Prostate gland (tissue), 2 donors: ENCODE measurements around the gene SPG11. TPM values are rescaled to one million over a fixed set of nuclear protein-coding genes. Genes with fewer than 3 reads are reported as not detected.

ENCODE experiments used
- DNase-seq: peaks from one replicate; pipeline ENCODE4 v3.0.0-alpha.2; 2019; ENCODE audit warnings: low spot score
- H3K27ac ChIP-seq, 2 donors: fragments of 200-600 bp; sonication (generic); 2 replicates each; pipeline ENCODE4 v1.5.1; 2017 to 2019
- H3K27me3 ChIP-seq: fragments of 200-600 bp; sonication (generic); replicated peaks from 2 replicates; pipeline ENCODE4 v1.5.1; 2019; ENCODE audit not compliant: insufficient read depth
- H3K36me3 ChIP-seq, 2 donors: fragments of 200-600 bp; sonication (generic); 1 replicate in 1 of 2; 2 replicates in 1 of 2; pipeline versions ENCODE4 v1.5.1 to v1.8.1; 2017 to 2019
- H3K4me1 ChIP-seq: fragments of 200-600 bp; sonication (generic); replicated peaks from 2 replicates; pipeline ENCODE4 v1.5.1; 2019
- H3K4me3 ChIP-seq, 2 donors: fragments of 200-600 bp; sonication (generic); 2 replicates each; pipeline ENCODE4 v1.5.1; 2017 to 2019
- H3K9me3 ChIP-seq: fragments of 200-600 bp; sonication (generic); 2 replicates; pipeline ENCODE4 v1.5.1; 2017
- POLR2A ChIP-seq: fragments of 450-650 bp; IDR thresholded peaks from one replicate; pipeline ENCODE4 v1.6.1; 2016; ENCODE audit warnings: antibody characterized with exemption, mild to moderate bottlenecking
- POLR2AphosphoS5 ChIP-seq: sonication (generic); formaldehyde crosslinking; IDR thresholded peaks from one replicate; pipeline ENCODE4 v1.6.1; 2017; ENCODE audit warnings: antibody characterized with exemption
- WGBS: methylation state at CpG from one replicate; pipeline ENCODE4 v1.1.5; 2018; 5-methylcytosine and 5-hydroxymethylcytosine counted together
- intact Hi-C: fragments of 100-400 bp; cut with DNase I; formaldehyde crosslinking; loops from one replicate; pipeline ENCODE4 v1.14.2; 2022
- total RNA-seq, 2 donors: library from RNA; depleted of rRNA; stranded (reverse); fragments of >200 nt; gene quantifications; one replicate each; pipeline ENCODE4 v1.1.0, GENCODE V29; 2016
- TF ChIP-seq, protein P1 (sequence below), 4 experiments: fragments of 200-600 bp in 2 of 4; fragments of 450-650 bp in 2 of 4; sonication (generic) in 2 of 4; IDR thresholded peaks; 1 replicate in 3 of 4; 2 replicates in 1 of 4; pipeline ENCODE4 v1.5.1; 2016 to 2019; ENCODE audit warnings: antibody characterized with exemption in 4 of 4, mild to moderate bottlenecking in 2 of 4, moderate library complexity in 2 of 4

The SPG11 gene
- total RNA-seq, 2 donors from 2014 or later: 86.2 to 93.7 TPM

DNA sequence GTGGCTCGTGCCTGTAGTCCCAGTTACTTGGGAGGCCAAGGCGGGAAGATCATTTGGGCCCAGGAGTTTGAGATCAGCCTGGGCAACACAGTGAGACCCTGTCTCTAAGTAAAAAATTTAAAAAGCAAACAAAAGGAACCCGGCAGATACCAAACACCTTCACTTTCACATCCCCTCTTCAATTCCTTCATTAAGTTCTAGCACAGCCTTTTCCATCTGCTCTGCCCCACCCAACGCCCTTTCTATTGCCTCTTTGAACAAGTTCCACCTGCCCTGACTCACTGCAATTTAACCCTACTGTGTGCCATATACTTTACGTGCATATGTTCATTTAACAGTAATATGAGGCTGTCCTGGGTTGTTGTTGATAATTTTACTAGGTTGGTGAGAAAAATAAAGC, 12.4 kb upstream of the SPG11 start:
- no peaks in the 10 kb centered on the region for H3K27me3 ChIP-seq
- no peaks in the 10 kb centered on the region for H3K9me3 ChIP-seq
- no peak for DNase-seq
- 89% methylated on average over 5 of the region's 5 CpGs for WGBS
- H3K36me3 ChIP-seq: no peaks in the 10 kb centered on the region
- intact Hi-C loops: no loop called here
- TF ChIP-seq POLR2A (no peak), POLR2AphosphoS5 (no peak)
- TF ChIP-seq, protein P1, sequence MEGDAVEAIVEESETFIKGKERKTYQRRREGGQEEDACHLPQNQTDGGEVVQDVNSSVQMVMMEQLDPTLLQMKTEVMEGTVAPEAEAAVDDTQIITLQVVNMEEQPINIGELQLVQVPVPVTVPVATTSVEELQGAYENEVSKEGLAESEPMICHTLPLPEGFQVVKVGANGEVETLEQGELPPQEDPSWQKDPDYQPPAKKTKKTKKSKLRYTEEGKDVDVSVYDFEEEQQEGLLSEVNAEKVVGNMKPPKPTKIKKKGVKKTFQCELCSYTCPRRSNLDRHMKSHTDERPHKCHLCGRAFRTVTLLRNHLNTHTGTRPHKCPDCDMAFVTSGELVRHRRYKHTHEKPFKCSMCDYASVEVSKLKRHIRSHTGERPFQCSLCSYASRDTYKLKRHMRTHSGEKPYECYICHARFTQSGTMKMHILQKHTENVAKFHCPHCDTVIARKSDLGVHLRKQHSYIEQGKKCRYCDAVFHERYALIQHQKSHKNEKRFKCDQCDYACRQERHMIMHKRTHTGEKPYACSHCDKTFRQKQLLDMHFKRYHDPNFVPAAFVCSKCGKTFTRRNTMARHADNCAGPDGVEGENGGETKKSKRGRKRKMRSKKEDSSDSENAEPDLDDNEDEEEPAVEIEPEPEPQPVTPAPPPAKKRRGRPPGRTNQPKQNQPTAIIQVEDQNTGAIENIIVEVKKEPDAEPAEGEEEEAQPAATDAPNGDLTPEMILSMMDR (IDR thresholded peaks at IDR 0.05): no peak
- H3K27ac ChIP-seq: no peak overlapping the region
- no peak overlapping the region for H3K4me3 ChIP-seq
- no peaks in the 10 kb centered on the region for H3K4me1 ChIP-seq

DNA sequence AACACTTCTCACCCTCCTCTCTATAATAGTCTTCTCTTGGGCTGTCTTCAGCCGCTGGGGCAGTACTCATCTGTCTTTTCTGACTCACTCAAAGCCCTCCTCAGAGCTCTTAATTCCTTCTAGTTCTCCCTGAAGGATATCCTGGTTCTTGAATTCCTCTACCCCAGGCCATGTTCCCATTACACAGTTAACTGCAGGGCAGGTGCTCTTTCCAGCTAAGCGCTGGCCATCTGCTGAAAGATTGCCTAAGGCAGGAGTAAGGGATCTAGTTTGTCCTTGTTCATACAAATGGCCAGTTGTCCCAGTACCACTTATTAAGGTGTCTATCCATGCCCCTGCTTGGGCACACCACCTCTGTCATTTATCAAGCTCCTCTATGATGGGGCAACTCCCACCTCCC, 10.2 kb upstream of the SPG11 start:
- no peaks in the 10 kb centered on the region for H3K4me1 ChIP-seq
- no peak for DNase-seq
- intact Hi-C loops: no loop called here
- H3K27ac ChIP-seq: no peak overlapping the region
- no peaks in the 10 kb centered on the region for H3K27me3 ChIP-seq
- H3K36me3 ChIP-seq: no peaks in the 10 kb centered on the region
- TF ChIP-seq POLR2AphosphoS5 (no peak), POLR2A (no peak)
- TF ChIP-seq, protein P1 (IDR thresholded peaks at IDR 0.05): no peak
- 94% methylated on average over 2 of the region's 2 CpGs for WGBS
- H3K4me3 ChIP-seq: no peak overlapping the region
- H3K9me3 ChIP-seq: no peaks in the 10 kb centered on the region

DNA sequence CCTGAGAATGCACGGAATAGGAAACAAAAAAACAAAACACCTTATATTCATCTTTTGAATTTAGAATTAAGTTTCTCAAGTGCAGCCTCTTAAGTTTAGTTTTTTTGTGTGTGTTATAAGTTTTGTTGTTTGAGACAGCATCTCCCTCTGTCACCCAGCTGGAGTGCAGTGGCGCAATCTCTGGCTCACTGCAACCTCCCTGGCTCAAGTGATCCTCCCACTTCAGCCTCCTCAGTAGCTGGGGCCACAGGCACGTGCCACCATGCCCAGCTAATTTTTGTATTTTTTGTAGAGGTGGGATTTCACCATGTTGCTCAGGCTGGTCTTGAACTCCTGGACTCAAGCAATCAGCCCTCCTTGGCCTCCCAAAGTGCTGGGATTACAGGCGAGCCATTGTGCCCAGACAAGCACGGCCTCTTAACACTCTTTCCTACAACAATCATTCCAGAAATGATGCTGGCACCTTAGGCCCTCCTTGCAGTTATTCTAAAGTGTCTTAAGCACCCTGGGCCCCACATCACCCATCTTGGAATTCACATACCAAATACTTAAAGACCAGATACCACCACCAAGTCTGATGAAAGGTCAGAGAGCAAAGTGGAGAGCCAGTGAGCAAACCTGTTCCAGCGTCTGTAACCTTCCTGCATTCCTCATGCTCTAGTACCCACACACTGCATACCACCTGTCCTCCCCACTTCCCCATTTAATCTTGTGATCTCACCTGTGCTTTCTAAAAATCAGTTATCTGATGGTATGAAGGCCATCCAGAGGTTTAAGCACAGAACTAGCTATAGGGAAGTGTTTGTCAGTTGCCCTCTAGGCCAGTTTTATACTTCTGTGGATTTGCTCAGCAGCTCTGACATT, 6.9 kb upstream of the SPG11 start:
- H3K9me3 ChIP-seq: no peaks in the 10 kb centered on the region
- TF ChIP-seq, protein P1 (IDR thresholded peaks at IDR 0.05): no peak
- TF ChIP-seq POLR2A: no peak
- no peak for TF ChIP-seq POLR2AphosphoS5
- H3K27ac ChIP-seq: no peak overlapping the region
- no peaks in the 10 kb centered on the region for H3K27me3 ChIP-seq
- H3K4me1 ChIP-seq: no peaks in the 10 kb centered on the region
- intact Hi-C loops: no loop called here
- no peak for DNase-seq
- 83% methylated on average over 6 of the region's 6 CpGs for WGBS
- H3K4me3 ChIP-seq: no peak overlapping the region
- no peaks in the 10 kb centered on the region for H3K36me3 ChIP-seq

DNA sequence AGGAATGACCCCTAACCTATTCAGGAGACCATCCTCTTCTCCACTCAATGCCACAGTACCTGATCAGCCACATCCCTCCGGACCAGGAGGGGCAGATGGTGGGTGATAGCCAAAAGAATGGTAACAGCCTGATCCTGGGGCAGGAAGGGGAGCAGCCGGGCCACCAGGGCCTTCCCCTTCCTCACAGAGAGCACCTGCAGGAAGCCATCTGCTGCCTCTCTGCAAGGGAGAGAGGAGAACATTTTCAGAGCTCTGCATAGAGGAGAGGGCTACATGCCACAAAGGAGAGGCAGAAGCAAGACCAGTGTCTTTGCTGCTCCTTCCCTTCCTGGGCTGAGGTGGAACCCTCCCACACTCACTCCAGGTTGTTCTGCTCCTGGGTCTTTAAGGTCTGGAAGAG, 5.5 kb upstream of the SPG11 start:
- WGBS: 67% methylated on average over 2 of the region's 2 CpGs
- no peak for TF ChIP-seq POLR2A
- TF ChIP-seq POLR2AphosphoS5: no peak
- TF ChIP-seq, protein P1 (IDR thresholded peaks at IDR 0.05): no peak
- Histone ChIP-seq H3K4me1 (no peaks in the 10 kb centered on the region), H3K36me3 (no peaks in the 10 kb centered on the region), H3K27me3 (no peaks in the 10 kb centered on the region), H3K9me3 (no peaks in the 10 kb centered on the region), H3K4me3 (no peak overlapping the region), H3K27ac (no peak overlapping the region)
- intact Hi-C loops: no loop called here
- no peak for DNase-seq

DNA sequence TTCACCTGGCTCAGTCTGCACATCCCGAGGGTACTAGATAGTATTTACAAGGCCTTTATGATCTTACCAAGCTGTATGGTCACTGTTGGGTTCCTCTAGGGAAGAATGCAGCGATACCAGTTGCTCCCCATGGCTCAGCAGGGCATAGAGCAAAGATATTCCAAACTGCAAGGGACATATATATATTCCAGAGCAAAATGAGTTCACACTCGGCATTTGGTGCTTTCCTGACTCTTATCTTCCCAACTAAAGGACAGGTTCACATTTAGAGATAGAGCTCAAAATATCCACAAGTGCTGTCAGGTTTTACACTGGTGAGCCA, 3.5 kb upstream of the SPG11 start:
- H3K9me3 ChIP-seq: no peaks in the 10 kb centered on the region
- WGBS: 63% methylated on average over 3 of the region's 3 CpGs
- H3K27me3 ChIP-seq: no peaks in the 10 kb centered on the region
- intact Hi-C loops: no loop called here
- no peak for DNase-seq
- H3K4me1 ChIP-seq: no peaks in the 10 kb centered on the region
- H3K36me3 ChIP-seq: no peaks in the 10 kb centered on the region
- no peak overlapping the region for H3K27ac ChIP-seq
- H3K4me3 ChIP-seq: no peak overlapping the region
- TF ChIP-seq, protein P1 (IDR thresholded peaks at IDR 0.05): no peak
- no peak for TF ChIP-seq POLR2AphosphoS5
- TF ChIP-seq POLR2A: no peak
